MCF 10A (cell line): ENCODE measurements around the gene TUSC2. TPM values are rescaled to one million over a fixed set of nuclear protein-coding genes. Genes with fewer than 3 reads are reported as not detected.

ENCODE experiments used
- BruUV-seq: library from RNA; stranded (reverse); fragments of 400-500 nt; replicated peaks from 2 replicates; lab custom pipeline; 2021; lab: Mats Ljungman, UMichigan
- CTCF ChIA-PET: fragments of 300-600 bp; sonication (Branson Sonifier 250); formaldehyde crosslinking; extraction: SDS; loops from one replicate; lab custom pipeline; 2021; ENCODE audit warnings: antibody characterized with exemption, inconsistent platforms; lab: Yijun Ruan, JAX
- POLR2A ChIA-PET: fragments of 300-600, 350-650 bp; sonication (Branson Sonifier 250); formaldehyde crosslinking; extraction: SDS; loops from one replicate; lab custom pipeline; 2020; ENCODE audit warnings: antibody characterized with exemption, inconsistent platforms; lab: Yijun Ruan, JAX
- DNase-seq: peaks from one replicate; pipeline ENCODE4 v3.0.0-alpha.2; 2018; ENCODE audit not compliant: unreplicated experiment
- H3K27ac Mint-ChIP-seq: one replicate; pipeline ENCODE4 v1.8.0; 2022; ENCODE audit warnings: mild to moderate bottlenecking, low read depth, mixed read lengths; ENCODE audit not compliant: unreplicated experiment
- H3K27me3 Mint-ChIP-seq: one replicate; pipeline ENCODE4 v1.8.0; 2022; ENCODE audit warnings: mixed read lengths; ENCODE audit not compliant: insufficient read depth, unreplicated experiment
- H3K36me3 Mint-ChIP-seq: one replicate; pipeline ENCODE4 v1.8.0; 2022; ENCODE audit warnings: mild to moderate bottlenecking, moderate library complexity, mixed read lengths; ENCODE audit not compliant: insufficient read depth, unreplicated experiment
- H3K4me1 Mint-ChIP-seq: one replicate; pipeline ENCODE4 v1.8.0; 2022; ENCODE audit warnings: mixed read lengths; ENCODE audit not compliant: insufficient read depth, unreplicated experiment
- H3K4me3 Mint-ChIP-seq: one replicate; pipeline ENCODE4 v1.8.0; 2022; ENCODE audit warnings: mild to moderate bottlenecking, moderate library complexity, mixed read lengths; ENCODE audit not compliant: unreplicated experiment
- H3K9me3 Mint-ChIP-seq: one replicate; pipeline ENCODE4 v1.8.0; 2022; ENCODE audit warnings: mixed read lengths; ENCODE audit not compliant: unreplicated experiment
- intact Hi-C: fragments of 100-400 bp; cut with micrococcal nuclease; formaldehyde crosslinking; loops from 2 replicates; pipeline ENCODE4 v1.14.1; 2022
- total RNA-seq: library from RNA; stranded (reverse); gene quantifications from 2 replicates; pipeline ENCODE4 v1.2.3, GENCODE V29; 2022
- TF ChIP-seq, protein P1 (sequence below): fragments of 200-600 bp; IDR thresholded peaks from one replicate; pipeline ENCODE4 v1.8.0; 2022; ENCODE audit warnings: antibody characterized with exemption, mild to moderate bottlenecking; ENCODE audit not compliant: unreplicated experiment

Gene TUSC2
- total RNA-seq, 1 experiment from 2014 or later, result 14.5 TPM

- ChIA-PET POLR2A (interaction anchor here (0.6 to 5.2 kb wide), 19 partner anchors 9 to 1321 kb away, joined by 3 to 79 read pairs (median 4); partner anchors contain the start of genes HEMK1, IFRD2, MAPKAPK3 and RASSF1), CTCF (interaction anchor here (0.6 to 5.8 kb wide), 8 partner anchors 8 to 265 kb away, joined by 3 to 46 read pairs (median 5); no protein-coding TSS in a partner anchor)
- Mint-ChIP-seq H3K9me3 (no peaks in the 10 kb centered on the region), H3K27me3 (no peaks in the 10 kb centered on the region), H3K4me1 (peaks cover 26% of the 10 kb centered on the region), H3K27ac (peak within 1 kb of the TSS; percentile 95), H3K36me3 (peaks cover 54% of the 10 kb centered on the region), H3K4me3 (peak within 1 kb of the TSS; percentile 87)
- TF ChIP-seq, protein P1, sequence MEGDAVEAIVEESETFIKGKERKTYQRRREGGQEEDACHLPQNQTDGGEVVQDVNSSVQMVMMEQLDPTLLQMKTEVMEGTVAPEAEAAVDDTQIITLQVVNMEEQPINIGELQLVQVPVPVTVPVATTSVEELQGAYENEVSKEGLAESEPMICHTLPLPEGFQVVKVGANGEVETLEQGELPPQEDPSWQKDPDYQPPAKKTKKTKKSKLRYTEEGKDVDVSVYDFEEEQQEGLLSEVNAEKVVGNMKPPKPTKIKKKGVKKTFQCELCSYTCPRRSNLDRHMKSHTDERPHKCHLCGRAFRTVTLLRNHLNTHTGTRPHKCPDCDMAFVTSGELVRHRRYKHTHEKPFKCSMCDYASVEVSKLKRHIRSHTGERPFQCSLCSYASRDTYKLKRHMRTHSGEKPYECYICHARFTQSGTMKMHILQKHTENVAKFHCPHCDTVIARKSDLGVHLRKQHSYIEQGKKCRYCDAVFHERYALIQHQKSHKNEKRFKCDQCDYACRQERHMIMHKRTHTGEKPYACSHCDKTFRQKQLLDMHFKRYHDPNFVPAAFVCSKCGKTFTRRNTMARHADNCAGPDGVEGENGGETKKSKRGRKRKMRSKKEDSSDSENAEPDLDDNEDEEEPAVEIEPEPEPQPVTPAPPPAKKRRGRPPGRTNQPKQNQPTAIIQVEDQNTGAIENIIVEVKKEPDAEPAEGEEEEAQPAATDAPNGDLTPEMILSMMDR, result no peak
- peak; percentile 95 for DNase-seq
- intact Hi-C loops, result no loop called here
- no TSS peak for BruUV-seq
Observed at GRCh38 chr3:50350527-50351322, 22.7 kb upstream of the TUSC2 start, which contains the start of the genes CYB561D2 and NPRL2. CYB561D2 (plus strand) TSS chr3:50350862; CDS start chr3:50351434, 572 bp downstream. NPRL2 (minus strand) TSS chr3:50350775; CDS start chr3:50350652, 123 bp downstream.

DNA sequence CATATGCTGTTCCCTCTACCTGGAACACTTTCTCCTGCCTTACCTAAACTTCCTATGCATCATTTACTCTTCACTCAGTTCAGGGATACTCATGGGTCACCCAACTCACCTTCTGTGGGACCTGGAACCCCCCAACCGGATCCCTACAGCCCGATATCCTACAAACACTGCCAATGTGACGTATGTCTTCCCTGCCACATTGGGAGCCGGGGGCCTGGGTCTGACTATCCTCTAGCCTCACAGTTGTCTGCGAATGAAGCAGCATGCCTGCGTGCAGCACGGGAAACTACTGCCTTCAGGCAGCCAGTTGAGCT, 22.1 kb upstream of the TUSC2 start:
- no TSS peak for BruUV-seq
- peaks cover 22% of the 10 kb centered on the region for H3K4me1 Mint-ChIP-seq
- no peak for DNase-seq
- POLR2A ChIA-PET, result interaction anchor here (0.6 to 5.2 kb wide), 16 partner anchors 9 to 1602 kb away, joined by 3 to 79 read pairs (median 4); partner anchors contain the start of genes HEMK1, IFRD2, MAPKAPK3 and TMEM115
- TF ChIP-seq, protein P1, result no peak
- H3K27me3 Mint-ChIP-seq, result no peaks in the 10 kb centered on the region
- peaks cover 48% of the 10 kb centered on the region for H3K36me3 Mint-ChIP-seq
- intact Hi-C loops, result no loop called here
- peak overlapping the region; percentile 95 for H3K27ac Mint-ChIP-seq
- H3K4me3 Mint-ChIP-seq, result peak overlapping the region; percentile 87
- CTCF ChIA-PET, result interaction anchor here (0.6 to 5.8 kb wide), 7 partner anchors 13 to 265 kb away, joined by 3 to 46 read pairs (median 6); no protein-coding TSS in a partner anchor
- no peaks in the 10 kb centered on the region for H3K9me3 Mint-ChIP-seq

GRCh38 chr3:50347187-50347813, 19.3 kb upstream of the TUSC2 start:
- H3K9me3 Mint-ChIP-seq, result no peaks in the 10 kb centered on the region
- peak; percentile 82 for DNase-seq
- CTCF ChIA-PET, result interaction anchor here (0.6 to 5.8 kb wide), 28 partner anchors 9 to 1807 kb away, joined by 3 to 46 read pairs (median 4); partner anchors contain the start of genes TMEM115 and TUSC2

More at GRCh38 chr3:50347187-50347813, 19.3 kb upstream of the TUSC2 start:
- no TSS peak for BruUV-seq
- POLR2A ChIA-PET, result interaction anchor here (0.5 to 5.2 kb wide), 5 partner anchors 9 to 387 kb away, joined by 3 to 79 read pairs (median 4); partner anchors contain the start of gene TUSC2
- intact Hi-C loops, result loop anchor here (1.0 to 5.0 kb wide), 3 partner anchors 80 to 265 kb away; partner anchors contain the start of gene CISH
- H3K4me1 Mint-ChIP-seq, result peaks cover 22% of the 10 kb centered on the region
- no peak overlapping the region for H3K4me3 Mint-ChIP-seq
- peaks cover 27% of the 10 kb centered on the region for H3K36me3 Mint-ChIP-seq
- no peaks in the 10 kb centered on the region for H3K27me3 Mint-ChIP-seq
- no peak overlapping the region for H3K27ac Mint-ChIP-seq
- TF ChIP-seq, protein P1, result peak; percentile 39
